Neural crest cell (in vitro differentiated cells): ENCODE data around the gene C1orf146. TPM values are rescaled to one million over a fixed set of nuclear protein-coding genes. Genes with fewer than 3 reads are reported as not detected.
"Not testable (repeated sequence)": the region's sequence is repeated elsewhere in the genome, so short reads cannot be mapped to it uniquely, and the experiment has no call there.

ENCODE experiments used
- DNase-seq: peaks from one replicate; pipeline ENCODE4 v3.0.0; 2021; ENCODE audit warnings: low read depth, mixed read lengths, low spot score
- H3K27ac Mint-ChIP-seq: one replicate; pipeline ENCODE4 v1.8.0; 2021; ENCODE audit warnings: mild to moderate bottlenecking, mixed read lengths; ENCODE audit not compliant: unreplicated experiment
- H3K27me3 Mint-ChIP-seq: 2 replicates; pipeline ENCODE4 v1.8.0; 2021; ENCODE audit warnings: low read depth, mild to moderate bottlenecking, mixed read lengths
- H3K36me3 Mint-ChIP-seq: 2 replicates; pipeline ENCODE4 v1.8.0; 2021; ENCODE audit warnings: low read depth, mild to moderate bottlenecking, mixed read lengths
- H3K4me1 Mint-ChIP-seq: 2 replicates; pipeline ENCODE4 v1.8.0; 2021; ENCODE audit warnings: mixed read lengths
- H3K4me3 Mint-ChIP-seq: one replicate; pipeline ENCODE4 v1.8.0; 2021; ENCODE audit warnings: mild to moderate bottlenecking, mixed read lengths
- H3K9me3 Mint-ChIP-seq: 2 replicates; pipeline ENCODE4 v1.8.0; 2021; ENCODE audit warnings: mixed read lengths
- total RNA-seq: library from RNA; stranded (reverse); gene quantifications from 2 replicates; pipeline ENCODE4 v1.2.1, GENCODE V29; 2021
- TF ChIP-seq, protein P1 (sequence below): fragments of 200-600 bp; sonication (generic); conservative IDR thresholded peaks from 2 replicates; pipeline ENCODE4 v1.5.0; 2021; ENCODE audit warnings: antibody characterized with exemption, mild to moderate bottlenecking

Gene C1orf146
- total RNA-seq, 1 donor from 2014 or later, result not detected

DNA sequence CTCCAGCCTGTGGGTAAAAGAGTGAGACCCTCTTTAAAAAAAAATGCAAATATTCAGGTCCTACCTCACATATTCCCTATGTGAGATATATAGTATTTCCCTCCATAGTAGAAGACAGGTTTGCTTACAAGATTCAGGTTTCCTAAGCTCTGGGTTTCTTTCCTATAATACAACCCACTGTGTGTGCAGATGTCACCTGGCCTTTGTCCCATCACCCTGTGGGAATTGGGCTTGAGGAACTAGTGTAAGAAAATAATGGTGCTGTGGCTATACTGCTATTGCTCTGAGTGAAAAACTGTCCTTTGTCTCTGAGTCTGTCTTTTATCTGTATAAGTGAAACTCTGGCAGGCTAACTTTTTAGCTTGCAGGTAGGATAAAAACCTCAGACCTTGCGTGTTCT lies 13.0 kb downstream of the C1orf146 start:
- Mint-ChIP-seq H3K9me3 (no peaks in the 10 kb centered on the region), H3K36me3 (no peaks in the 10 kb centered on the region), H3K4me1 (no peaks in the 10 kb centered on the region), H3K27ac (no peak overlapping the region), H3K27me3 (no peaks in the 10 kb centered on the region), H3K4me3 (no peak overlapping the region)
- no peak for DNase-seq
- TF ChIP-seq, protein P1, sequence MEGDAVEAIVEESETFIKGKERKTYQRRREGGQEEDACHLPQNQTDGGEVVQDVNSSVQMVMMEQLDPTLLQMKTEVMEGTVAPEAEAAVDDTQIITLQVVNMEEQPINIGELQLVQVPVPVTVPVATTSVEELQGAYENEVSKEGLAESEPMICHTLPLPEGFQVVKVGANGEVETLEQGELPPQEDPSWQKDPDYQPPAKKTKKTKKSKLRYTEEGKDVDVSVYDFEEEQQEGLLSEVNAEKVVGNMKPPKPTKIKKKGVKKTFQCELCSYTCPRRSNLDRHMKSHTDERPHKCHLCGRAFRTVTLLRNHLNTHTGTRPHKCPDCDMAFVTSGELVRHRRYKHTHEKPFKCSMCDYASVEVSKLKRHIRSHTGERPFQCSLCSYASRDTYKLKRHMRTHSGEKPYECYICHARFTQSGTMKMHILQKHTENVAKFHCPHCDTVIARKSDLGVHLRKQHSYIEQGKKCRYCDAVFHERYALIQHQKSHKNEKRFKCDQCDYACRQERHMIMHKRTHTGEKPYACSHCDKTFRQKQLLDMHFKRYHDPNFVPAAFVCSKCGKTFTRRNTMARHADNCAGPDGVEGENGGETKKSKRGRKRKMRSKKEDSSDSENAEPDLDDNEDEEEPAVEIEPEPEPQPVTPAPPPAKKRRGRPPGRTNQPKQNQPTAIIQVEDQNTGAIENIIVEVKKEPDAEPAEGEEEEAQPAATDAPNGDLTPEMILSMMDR, result no peak

DNA sequence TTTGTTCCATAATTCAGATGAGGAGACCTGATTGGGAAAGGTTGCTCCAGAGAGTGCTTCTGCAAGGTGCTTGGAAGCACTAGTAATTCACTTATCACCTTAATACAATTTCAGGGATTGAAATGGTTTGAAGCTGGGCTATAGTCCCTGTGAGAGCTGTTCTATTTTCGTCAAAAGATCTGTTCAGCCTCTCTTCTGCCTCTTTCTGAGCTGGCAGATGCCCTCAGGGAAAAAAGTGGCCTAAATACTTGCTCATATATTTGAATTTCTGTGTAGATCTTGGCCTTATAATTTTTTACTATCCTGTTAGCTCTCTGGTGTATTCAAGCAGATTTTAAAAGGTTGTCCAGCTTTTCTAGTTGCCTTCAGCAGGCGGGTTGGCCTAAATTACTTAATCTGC lies 22.3 kb downstream of the C1orf146 start:
- no peaks in the 10 kb centered on the region for H3K27me3 Mint-ChIP-seq
- H3K36me3 Mint-ChIP-seq, result peaks cover 3% of the 10 kb centered on the region
- DNase-seq, result no peak
- peaks cover 4% of the 10 kb centered on the region for H3K4me1 Mint-ChIP-seq
- no peak overlapping the region for H3K27ac Mint-ChIP-seq
- no peak overlapping the region for H3K4me3 Mint-ChIP-seq
- H3K9me3 Mint-ChIP-seq, result no peaks in the 10 kb centered on the region
- TF ChIP-seq, protein P1, result no peak

DNA sequence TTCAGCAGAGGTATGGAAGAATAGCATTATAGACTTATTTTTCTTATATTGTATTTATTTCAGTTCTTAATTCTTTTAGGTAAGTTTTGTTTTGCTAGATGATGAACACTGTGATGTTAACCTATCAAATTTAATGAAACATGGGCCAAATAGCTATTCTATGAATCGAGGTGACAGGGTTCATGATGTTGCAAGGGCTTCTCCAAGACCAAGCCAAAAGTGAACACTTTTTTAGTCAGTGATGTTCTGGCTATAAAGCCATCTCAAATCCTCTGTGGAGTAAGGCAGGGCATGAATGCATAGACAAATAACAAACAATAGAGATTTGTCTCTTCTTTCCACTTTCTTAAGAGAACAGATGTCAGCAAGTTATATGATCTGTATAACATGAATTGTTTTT lies 26.7 kb downstream of the C1orf146 start:
- TF ChIP-seq, protein P1, result no peak
- DNase-seq, result no peak
- H3K9me3 Mint-ChIP-seq, result no peaks in the 10 kb centered on the region
- peaks cover 4% of the 10 kb centered on the region for H3K4me1 Mint-ChIP-seq
- no peak overlapping the region for H3K4me3 Mint-ChIP-seq
- H3K27ac Mint-ChIP-seq, result no peak overlapping the region
- H3K27me3 Mint-ChIP-seq, result no peaks in the 10 kb centered on the region
- H3K36me3 Mint-ChIP-seq, result peaks cover under 1% of the 10 kb centered on the region

DNA sequence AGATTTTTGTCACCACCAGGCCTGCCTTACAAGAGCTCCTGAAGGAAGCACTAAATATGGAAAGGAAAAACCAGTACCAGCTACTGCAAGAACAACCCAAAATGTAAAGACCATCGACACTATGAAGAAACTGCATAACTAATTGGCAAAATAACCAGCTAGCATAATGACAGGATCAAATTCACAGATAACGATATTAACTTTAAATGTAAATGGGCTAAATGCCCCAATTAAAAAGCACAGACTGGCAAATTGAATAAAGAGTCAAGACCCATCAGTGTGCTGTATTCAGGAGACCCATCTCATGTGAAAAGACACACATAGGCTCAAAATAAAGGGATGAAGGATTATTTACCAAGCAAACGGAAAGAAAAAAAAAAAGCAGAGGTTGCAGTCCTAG lies 37.0 kb downstream of the C1orf146 start:
- not testable (repeated sequence) for H3K9me3 Mint-ChIP-seq

DNA sequence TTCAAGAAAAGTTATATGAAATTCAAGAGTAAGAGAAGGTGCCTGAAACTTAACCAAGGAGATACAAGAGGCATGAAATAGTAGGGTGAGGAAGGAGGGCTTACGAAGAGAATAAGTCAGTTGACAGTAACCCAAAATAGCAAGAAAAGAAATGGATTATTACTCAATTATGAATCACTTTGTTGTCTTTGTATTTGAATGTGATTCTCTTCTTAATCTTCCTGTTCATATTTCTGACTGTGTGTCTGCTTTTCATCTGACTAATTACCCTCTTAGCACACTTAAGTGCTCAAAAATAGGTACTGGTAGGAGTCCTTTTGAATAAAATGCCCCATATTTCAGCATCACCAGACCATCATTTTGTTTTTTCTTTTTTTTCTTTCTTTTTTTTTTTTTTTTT lies 41.6 kb downstream of the C1orf146 start:
- Mint-ChIP-seq H3K36me3 (peaks cover 48% of the 10 kb centered on the region), H3K9me3 (peaks cover 8% of the 10 kb centered on the region), H3K27ac (no peak overlapping the region)

More for the DNA sequence above, 37.0 kb downstream of the C1orf146 start:
- H3K4me3 Mint-ChIP-seq, H3K27me3 Mint-ChIP-seq, H3K27ac Mint-ChIP-seq, H3K4me1 Mint-ChIP-seq, DNase-seq: not testable (repeated sequence)
- peaks cover 55% of the 10 kb centered on the region for H3K36me3 Mint-ChIP-seq

DNA sequence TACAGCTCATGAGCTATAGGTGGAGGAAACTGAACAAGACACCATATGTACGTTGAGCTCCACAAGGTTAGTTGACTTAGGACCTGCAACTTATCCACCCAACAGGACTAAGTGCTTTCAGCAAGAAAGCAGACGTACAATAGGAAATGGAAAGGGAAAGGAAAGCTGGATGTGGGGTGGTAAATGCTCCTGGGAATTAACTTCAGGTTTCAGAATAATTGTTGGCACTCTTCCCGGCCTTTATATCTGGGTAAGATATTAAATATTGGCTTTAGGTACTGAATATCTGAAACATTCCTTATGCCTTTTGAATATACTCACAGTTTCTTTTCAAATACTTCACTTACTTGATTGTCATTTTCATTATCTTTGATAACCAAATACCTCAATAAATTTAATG lies 44.8 kb downstream of the C1orf146 start:
- no peak for DNase-seq
- no peaks in the 10 kb centered on the region for H3K27me3 Mint-ChIP-seq
- H3K9me3 Mint-ChIP-seq, result no peaks in the 10 kb centered on the region
- H3K4me3 Mint-ChIP-seq, result no peak overlapping the region
- no peak overlapping the region for H3K27ac Mint-ChIP-seq
- TF ChIP-seq, protein P1, result no peak
- peaks cover 18% of the 10 kb centered on the region for H3K36me3 Mint-ChIP-seq
- no peaks in the 10 kb centered on the region for H3K4me1 Mint-ChIP-seq

More for the DNA sequence above, 41.6 kb downstream of the C1orf146 start:
- no peak for DNase-seq
- TF ChIP-seq, protein P1, result no peak
- no peaks in the 10 kb centered on the region for H3K27me3 Mint-ChIP-seq
- no peak overlapping the region for H3K4me3 Mint-ChIP-seq
- no peaks in the 10 kb centered on the region for H3K4me1 Mint-ChIP-seq
